T-helper 1 cell (primary cell): ENCODE measurements around the gene SDCCAG8.
A peak's percentile ranks its signal among the peaks of the same experiment; 100 is the strongest.

Experiments used
- DNase-seq, 5 donors: peaks; one replicate each; pipeline ENCODE4 v3.0.0-alpha.2; 2012 to 2020

Gene SDCCAG8

GRCh38 chr1:243462929-243463697 is 207.3 kb downstream of the SDCCAG8 start:
- DNase-seq = no peak

GRCh38 chr1:243465081-243465480 is 209.2 kb downstream of the SDCCAG8 start:
- DNase-seq = no peak

GRCh38 chr1:243465738-243466137 is 209.9 kb downstream of the SDCCAG8 start:
- DNase-seq = no peak

GRCh38 chr1:243469497-243469896 is 213.7 kb downstream of the SDCCAG8 start:
- DNase-seq = no peak

- no peak for DNase-seq
Observed at GRCh38 chr1:243470502-243470901, 214.7 kb downstream of the SDCCAG8 start.

GRCh38 chr1:243471026-243471685 is 215.3 kb downstream of the SDCCAG8 start:
- DNase-seq = no peak

GRCh38 chr1:243471754-243472745 is 216.2 kb downstream of the SDCCAG8 start:
- DNase-seq = no peak

- DNase-seq = no peak
Observed at GRCh38 chr1:243473227-243474135, 217.6 kb downstream of the SDCCAG8 start.

- no peak for DNase-seq
Observed at GRCh38 chr1:243474136-243474881, 218.5 kb downstream of the SDCCAG8 start.

GRCh38 chr1:243474906-243475305 is 219.1 kb downstream of the SDCCAG8 start:
- DNase-seq = no peak

GRCh38 chr1:243475966-243476365 is 220.1 kb downstream of the SDCCAG8 start:
- no peak for DNase-seq

- no peak for DNase-seq
Observed at GRCh38 chr1:243477731-243478290, 222.0 kb downstream of the SDCCAG8 start.

GRCh38 chr1:243481101-243481500 is 225.3 kb downstream of the SDCCAG8 start:
- no peak for DNase-seq

- peak in 1 of 5 donors; percentile 5 for DNase-seq
Observed at GRCh38 chr1:243482141-243483022, 226.5 kb downstream of the SDCCAG8 start.

GRCh38 chr1:243483071-243483771 is 227.4 kb downstream of the SDCCAG8 start:
- no peak for DNase-seq

GRCh38 chr1:243483952-243484351 is 228.1 kb downstream of the SDCCAG8 start:
- no peak for DNase-seq

GRCh38 chr1:243487036-243487648 is 231.3 kb downstream of the SDCCAG8 start:
- no peak for DNase-seq

GRCh38 chr1:243487649-243488227 is 231.9 kb downstream of the SDCCAG8 start:
- no peak for DNase-seq
